Esophagus muscularis mucosa (tissue), 3 donors: Measurements from ENCODE around the gene PTCD1.

Experiments
- POLR2A ChIP-seq: fragments of 450-650 bp; IDR thresholded peaks from one replicate; pipeline ENCODE4 v1.6.1; 2017; ENCODE audit warnings: antibody characterized with exemption, moderate library complexity, mild to moderate bottlenecking, low read depth
- TF ChIP-seq, protein P1 (sequence below), 3 experiments: fragments of 200-600 bp in 2 of 3; fragments of 450-650 bp in 1 of 3; sonication (generic) in 2 of 3; IDR thresholded peaks; one replicate each; pipeline ENCODE4 v1.5.1; 2017 to 2019; ENCODE audit warnings: antibody characterized with exemption in 3 of 3, mild to moderate bottlenecking in 2 of 3, moderate library complexity in 1 of 3

GRCh38 chr7:99390941-99391602 is 47.5 kb downstream of the PTCD1 start:
- TF ChIP-seq, protein P1, sequence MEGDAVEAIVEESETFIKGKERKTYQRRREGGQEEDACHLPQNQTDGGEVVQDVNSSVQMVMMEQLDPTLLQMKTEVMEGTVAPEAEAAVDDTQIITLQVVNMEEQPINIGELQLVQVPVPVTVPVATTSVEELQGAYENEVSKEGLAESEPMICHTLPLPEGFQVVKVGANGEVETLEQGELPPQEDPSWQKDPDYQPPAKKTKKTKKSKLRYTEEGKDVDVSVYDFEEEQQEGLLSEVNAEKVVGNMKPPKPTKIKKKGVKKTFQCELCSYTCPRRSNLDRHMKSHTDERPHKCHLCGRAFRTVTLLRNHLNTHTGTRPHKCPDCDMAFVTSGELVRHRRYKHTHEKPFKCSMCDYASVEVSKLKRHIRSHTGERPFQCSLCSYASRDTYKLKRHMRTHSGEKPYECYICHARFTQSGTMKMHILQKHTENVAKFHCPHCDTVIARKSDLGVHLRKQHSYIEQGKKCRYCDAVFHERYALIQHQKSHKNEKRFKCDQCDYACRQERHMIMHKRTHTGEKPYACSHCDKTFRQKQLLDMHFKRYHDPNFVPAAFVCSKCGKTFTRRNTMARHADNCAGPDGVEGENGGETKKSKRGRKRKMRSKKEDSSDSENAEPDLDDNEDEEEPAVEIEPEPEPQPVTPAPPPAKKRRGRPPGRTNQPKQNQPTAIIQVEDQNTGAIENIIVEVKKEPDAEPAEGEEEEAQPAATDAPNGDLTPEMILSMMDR (IDR thresholded peaks at IDR 0.05), result no peak
- no peak for TF ChIP-seq POLR2A
